HEK293 (cell line): ENCODE measurements around the gene DENND2A.
A peak's percentile ranks its signal among the peaks of the same experiment; 100 is the strongest.

Experiments used
- BCL11A ChIP-seq: fragments of 450-650 bp; formaldehyde crosslinking; IDR thresholded peaks from 2 replicates; pipeline ENCODE4 v1.5.1; 2016; ENCODE audit warnings: low read depth, missing biosample characterization, missing genetic modification characterization
- CTCF ChIP-seq: fragments of 450-650 bp; formaldehyde crosslinking; IDR thresholded peaks from 2 replicates; pipeline ENCODE4 v1.5.1; 2016; ENCODE audit warnings: missing biosample characterization, missing genetic modification characterization
- FEZF1 ChIP-seq: fragments of 450-650 bp; formaldehyde crosslinking; IDR thresholded peaks from 2 replicates; pipeline ENCODE4 v1.5.1; 2016; ENCODE audit warnings: missing biosample characterization, missing genetic modification characterization
- HIC1 ChIP-seq: fragments of 450-650 bp; formaldehyde crosslinking; IDR thresholded peaks from 2 replicates; pipeline ENCODE4 v1.5.1; 2016; ENCODE audit warnings: missing biosample characterization, missing genetic modification characterization
- KLF17 ChIP-seq: fragments of 450-650 bp; formaldehyde crosslinking; IDR thresholded peaks from 2 replicates; pipeline ENCODE4 v1.5.1; 2016; ENCODE audit warnings: missing biosample characterization, missing genetic modification characterization
- MZF1 ChIP-seq: fragments of 450-650 bp; formaldehyde crosslinking; IDR thresholded peaks from 2 replicates; pipeline ENCODE4 v1.5.1; 2017; ENCODE audit warnings: missing biosample characterization, missing genetic modification characterization, borderline replicate concordance
- PRDM6 ChIP-seq: fragments of 450-650 bp; formaldehyde crosslinking; IDR thresholded peaks from 2 replicates; pipeline ENCODE4 v1.5.1; 2017; ENCODE audit warnings: missing biosample characterization, missing genetic modification characterization
- RBAK ChIP-seq: fragments of 450-650 bp; formaldehyde crosslinking; IDR thresholded peaks from 2 replicates; pipeline ENCODE4 v1.5.1; 2016; ENCODE audit warnings: missing biosample characterization, missing genetic modification characterization
- SCRT1 ChIP-seq: fragments of 450-650 bp; formaldehyde crosslinking; IDR thresholded peaks from 2 replicates; pipeline ENCODE4 v1.5.1; 2016; ENCODE audit warnings: missing biosample characterization, missing genetic modification characterization, borderline replicate concordance
- SETDB1 ChIP-seq: IDR thresholded peaks from one replicate; pipeline ENCODE4 v1.6.1; 2017; ENCODE audit warnings: mild to moderate bottlenecking, low read length, moderate library complexity, mixed read lengths; ENCODE audit not compliant: insufficient read length
- SP2 ChIP-seq: fragments of 450-650 bp; formaldehyde crosslinking; IDR thresholded peaks from 2 replicates; pipeline ENCODE4 v1.5.1; 2016; ENCODE audit warnings: missing biosample characterization, missing genetic modification characterization
- SP3 ChIP-seq: fragments of 450-650 bp; formaldehyde crosslinking; IDR thresholded peaks from 2 replicates; pipeline ENCODE4 v1.5.1; 2016; ENCODE audit warnings: missing biosample characterization, missing genetic modification characterization
- YY2 ChIP-seq: fragments of 450-650 bp; formaldehyde crosslinking; IDR thresholded peaks from 2 replicates; pipeline ENCODE4 v1.5.1; 2016; ENCODE audit warnings: missing biosample characterization, missing genetic modification characterization
- ZBTB21 ChIP-seq: fragments of 450-650 bp; formaldehyde crosslinking; IDR thresholded peaks from 2 replicates; pipeline ENCODE4 v1.5.1; 2017; ENCODE audit warnings: missing biosample characterization, missing genetic modification characterization
- ZBTB8A ChIP-seq: fragments of 450-650 bp; formaldehyde crosslinking; IDR thresholded peaks from 2 replicates; pipeline ENCODE4 v1.5.1; 2016; ENCODE audit warnings: missing biosample characterization, missing genetic modification characterization
- ZFHX2 ChIP-seq: fragments of 450-650 bp; formaldehyde crosslinking; conservative IDR thresholded peaks from 2 replicates; pipeline ENCODE4 v1.5.1; 2016; ENCODE audit warnings: missing biosample characterization, missing genetic modification characterization
- ZNF10 ChIP-seq: fragments of 450-650 bp; formaldehyde crosslinking; IDR thresholded peaks from 2 replicates; pipeline ENCODE4 v1.5.1; 2017; ENCODE audit warnings: missing biosample characterization, missing genetic modification characterization
- ZNF112 ChIP-seq: fragments of 450-650 bp; formaldehyde crosslinking; IDR thresholded peaks from 2 replicates; pipeline ENCODE4 v1.5.0; 2017; ENCODE audit warnings: missing biosample characterization, missing genetic modification characterization
- ZNF121 ChIP-seq: fragments of 450-650 bp; formaldehyde crosslinking; IDR thresholded peaks from 2 replicates; pipeline ENCODE4 v1.5.1; 2016; ENCODE audit warnings: missing biosample characterization, missing genetic modification characterization
- ZNF18 ChIP-seq: fragments of 450-650 bp; formaldehyde crosslinking; IDR thresholded peaks from 2 replicates; pipeline ENCODE4 v1.5.1; 2016; ENCODE audit warnings: missing biosample characterization, missing genetic modification characterization
- ZNF211 ChIP-seq: fragments of 450-650 bp; formaldehyde crosslinking; IDR thresholded peaks from 2 replicates; pipeline ENCODE4 v1.5.1; 2016; ENCODE audit warnings: low read depth, missing biosample characterization, missing genetic modification characterization
- ZNF221 ChIP-seq: fragments of 450-650 bp; formaldehyde crosslinking; IDR thresholded peaks from 2 replicates; pipeline ENCODE4 v1.5.1; 2017; ENCODE audit warnings: missing biosample characterization, missing genetic modification characterization, borderline replicate concordance
- ZNF239 ChIP-seq: fragments of 450-650 bp; formaldehyde crosslinking; IDR thresholded peaks from 2 replicates; pipeline ENCODE4 v1.5.1; 2016; ENCODE audit warnings: missing biosample characterization, missing genetic modification characterization
- ZNF26 ChIP-seq: fragments of 450-650 bp; formaldehyde crosslinking; IDR thresholded peaks from 2 replicates; pipeline ENCODE4 v1.5.1; 2016; ENCODE audit warnings: missing biosample characterization, missing genetic modification characterization
- ZNF362 ChIP-seq: fragments of 450-650 bp; formaldehyde crosslinking; IDR thresholded peaks from 2 replicates; pipeline ENCODE4 v1.5.1; 2016; ENCODE audit warnings: missing biosample characterization, missing genetic modification characterization
- ZNF426 ChIP-seq: fragments of 450-650 bp; formaldehyde crosslinking; IDR thresholded peaks from 2 replicates; pipeline ENCODE4 v1.5.1; 2017; ENCODE audit warnings: missing biosample characterization, missing genetic modification characterization, mild to moderate bottlenecking, inconsistent platforms, moderate library complexity
- ZNF544 ChIP-seq: fragments of 450-650 bp; formaldehyde crosslinking; IDR thresholded peaks from 2 replicates; pipeline ENCODE4 v1.5.0; 2017; ENCODE audit warnings: missing biosample characterization, missing genetic modification characterization
- ZNF548 ChIP-seq: fragments of 450-650 bp; formaldehyde crosslinking; IDR thresholded peaks from 2 replicates; pipeline ENCODE4 v1.5.1; 2016; ENCODE audit warnings: missing biosample characterization, missing genetic modification characterization
- ZNF777 ChIP-seq: fragments of 450-650 bp; formaldehyde crosslinking; IDR thresholded peaks from 2 replicates; pipeline ENCODE4 v1.5.1; 2017; ENCODE audit warnings: missing biosample characterization, missing genetic modification characterization, borderline replicate concordance

The DENND2A gene

GRCh38 chr7:140517546-140518369, 122.9 kb downstream of the DENND2A start (continued):
- TF ChIP-seq ZBTB8A (tag by site-specific recombination) (peak; percentile 33; the same call in 1 of the 2 replicates), SP3 (no peak), RBAK (tag by site-specific recombination) (no peak), ZNF362 (tag by site-specific recombination) (no peak), SP2 (tag by site-specific recombination) (peak; percentile 34; the same call in 1 of the 2 replicates), ZNF548 (tag by site-specific recombination) (no peak), ZNF239 (tag by site-specific recombination) (no peak), ZNF112 (tag by site-specific recombination) (no peak), ZBTB21 (tag by site-specific recombination) (0 out of 2 replicates have a peak, but pooled peaks have one; percentile 24), ZNF777 (tag by site-specific recombination) (no peak), ZNF26 (tag by site-specific recombination) (no peak), ZNF211 (no peak), ZNF121 (tag by site-specific recombination) (no peak), SETDB1 (no peak), ZNF18 (no peak), FEZF1 (tag by site-specific recombination) (no peak), ZNF544 (tag by site-specific recombination) (no peak), HIC1 (tag by site-specific recombination) (no peak), ZNF10 (tag by site-specific recombination) (no peak), SCRT1 (tag by site-specific recombination) (no peak), ZNF221 (tag by site-specific recombination) (no peak), ZFHX2 (tag by site-specific recombination) (no peak), ZNF426 (no peak), BCL11A (tag by site-specific recombination) (no peak), CTCF (tag by site-specific recombination) (peak; percentile 96), PRDM6 (tag by site-specific recombination) (no peak), MZF1 (tag by site-specific recombination) (no peak), YY2 (tag by site-specific recombination) (no peak), KLF17 (tag by site-specific recombination) (peak; percentile 76; the same call in 1 of the 2 replicates)
